HG02981 (cell line): ENCODE results near the gene ALG12.

Experiments
- ATAC-seq: cut with Tn5 transposase; IDR thresholded peaks from one replicate; pipeline ENCODE4 v1.9.1; 2021; ENCODE audit warnings: mild to moderate bottlenecking, moderate library complexity; ENCODE audit not compliant: unreplicated experiment

ALG12 gene

DNA sequence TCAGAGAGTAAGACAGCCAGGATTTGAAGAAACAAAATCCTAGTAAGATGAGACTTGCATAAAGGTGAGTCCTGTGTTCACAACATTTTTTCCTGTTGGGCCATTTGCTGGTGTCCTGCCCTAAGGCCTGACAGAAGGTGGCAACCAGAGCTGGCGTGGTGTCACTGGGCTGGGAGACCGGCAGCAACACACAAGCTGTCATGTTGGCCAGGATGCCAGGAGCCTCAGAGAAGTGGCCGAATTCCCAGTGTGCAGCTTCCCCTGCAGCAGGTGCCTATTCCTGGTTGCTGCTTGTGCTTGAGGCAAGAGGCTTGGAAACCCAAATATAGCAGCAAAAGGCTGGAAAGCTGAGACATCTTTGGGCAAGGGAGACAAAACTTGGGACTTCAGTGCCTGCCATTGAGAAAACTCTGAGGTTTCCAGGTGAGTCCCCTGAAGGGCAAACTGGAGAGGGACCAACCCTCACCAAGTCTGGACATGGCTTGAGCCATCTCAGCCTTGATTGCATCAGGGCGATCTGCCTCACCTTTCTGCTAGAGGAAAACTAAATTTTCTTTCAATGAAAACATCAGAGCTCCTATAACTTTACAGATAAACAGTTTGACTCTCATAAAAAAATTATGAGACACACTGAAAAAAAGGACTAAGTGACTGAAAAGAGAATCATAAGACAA lies 25.9 kb downstream of the ALG12 start:
- no peak for ATAC-seq

DNA sequence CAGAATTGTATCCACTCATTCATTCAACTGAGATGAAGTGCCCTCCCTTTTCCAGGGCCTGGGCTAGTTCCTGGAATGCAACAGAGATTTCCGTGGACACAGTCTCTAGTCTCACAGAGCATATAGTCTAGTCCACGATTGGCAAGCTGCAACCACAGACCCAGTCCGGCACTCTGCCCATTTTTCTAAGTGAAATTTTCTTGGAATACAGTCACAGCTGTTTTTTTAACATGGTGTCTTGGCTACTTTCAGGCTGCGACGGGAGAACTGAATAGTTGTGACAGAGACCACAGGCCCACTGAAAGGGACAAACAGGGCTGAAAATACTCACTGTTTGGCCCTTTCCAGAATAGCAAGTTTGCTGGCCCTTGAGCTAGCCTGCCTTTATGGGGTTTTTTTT lies 29.2 kb downstream of the ALG12 start:
- no peak for ATAC-seq

DNA sequence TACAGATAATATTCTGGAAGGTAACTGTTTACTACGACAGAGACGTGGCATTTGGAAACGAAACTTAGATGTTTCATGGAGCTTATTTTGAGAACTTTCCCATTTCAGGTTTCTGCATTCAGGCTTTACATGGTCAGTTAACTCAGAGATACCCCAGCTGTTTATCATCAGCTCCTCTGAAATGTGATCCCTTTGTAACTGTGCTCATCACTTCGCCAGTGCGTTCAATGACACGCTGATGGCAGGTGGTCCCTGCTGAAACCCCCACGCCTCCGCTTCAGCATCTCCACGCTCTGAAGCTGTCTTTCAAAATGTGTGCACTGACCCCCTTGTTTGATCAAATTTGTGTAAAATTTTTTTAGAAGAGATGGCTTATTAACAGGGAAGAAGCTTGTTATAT lies 30.5 kb downstream of the ALG12 start:
- ATAC-seq, result no peak

DNA sequence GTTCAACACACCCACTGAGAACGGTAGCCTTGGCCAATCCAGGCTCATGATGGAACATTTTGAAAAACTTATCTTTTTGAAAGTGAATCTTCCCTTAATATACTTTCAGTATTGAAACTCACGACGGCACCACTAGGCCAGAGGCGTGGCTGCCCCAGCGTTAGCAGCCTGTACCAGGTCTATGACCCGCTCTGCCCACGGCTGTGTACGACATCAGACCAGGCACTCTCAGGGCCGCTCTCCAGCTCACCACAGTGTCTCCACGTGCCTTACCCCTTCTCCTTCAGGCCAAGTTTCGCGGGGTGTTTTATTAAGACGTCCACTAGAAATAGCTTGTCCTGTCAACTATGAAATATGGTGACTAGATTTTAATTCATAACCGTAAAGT lies 31.2 kb downstream of the ALG12 start:
- ATAC-seq, result no peak

DNA sequence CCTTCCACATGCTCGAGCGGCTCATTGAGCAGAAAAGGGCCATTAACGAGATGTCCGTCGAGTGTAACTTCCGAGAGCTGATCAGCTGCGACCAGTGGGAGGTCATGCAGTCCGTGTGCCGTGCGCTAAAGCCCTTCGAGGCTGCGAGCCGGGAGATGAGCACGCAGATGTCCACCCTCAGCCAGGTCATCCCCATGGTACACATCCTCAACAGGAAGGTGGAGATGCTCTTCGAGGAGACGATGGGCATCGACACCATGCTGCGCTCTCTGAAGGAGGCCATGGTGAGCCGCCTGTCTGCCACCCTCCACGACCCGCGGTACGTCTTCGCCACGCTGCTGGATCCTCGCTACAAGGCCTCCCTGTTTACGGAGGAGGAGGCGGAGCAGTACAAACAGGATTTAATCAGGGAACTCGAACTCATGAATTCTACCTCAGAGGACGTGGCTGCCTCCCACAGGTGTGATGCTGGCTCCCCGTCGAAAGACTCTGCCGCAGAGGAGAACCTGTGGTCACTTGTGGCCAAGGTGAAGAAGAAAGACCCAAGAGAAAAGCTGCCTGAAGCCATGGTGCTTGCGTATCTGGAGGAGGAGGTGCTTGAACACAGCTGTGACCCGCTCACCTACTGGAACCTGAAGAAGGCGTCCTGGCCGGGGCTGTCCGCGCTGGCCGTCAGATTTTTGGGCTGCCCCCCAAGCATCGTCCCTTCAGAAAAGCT lies 31.7 kb downstream of the ALG12 start:
- ATAC-seq, result no peak

DNA sequence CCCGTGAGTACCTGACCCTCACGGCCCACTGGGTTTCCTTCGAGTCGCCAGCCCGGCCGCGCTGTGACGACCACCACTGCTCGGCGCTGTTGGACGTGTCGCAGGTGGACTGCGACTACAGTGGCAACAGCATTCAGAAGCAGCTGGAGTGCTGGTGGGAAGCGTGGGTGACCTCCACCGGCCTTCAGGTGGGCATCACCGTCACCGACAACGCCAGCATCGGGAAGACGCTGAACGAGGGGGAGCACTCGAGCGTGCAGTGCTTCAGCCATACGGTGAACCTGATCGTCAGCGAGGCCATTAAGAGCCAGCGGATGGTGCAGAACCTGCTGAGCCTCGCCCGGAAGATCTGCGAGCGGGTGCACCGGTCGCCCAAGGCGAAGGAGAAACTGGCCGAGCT lies 32.4 kb downstream of the ALG12 start:
- no peak for ATAC-seq

DNA sequence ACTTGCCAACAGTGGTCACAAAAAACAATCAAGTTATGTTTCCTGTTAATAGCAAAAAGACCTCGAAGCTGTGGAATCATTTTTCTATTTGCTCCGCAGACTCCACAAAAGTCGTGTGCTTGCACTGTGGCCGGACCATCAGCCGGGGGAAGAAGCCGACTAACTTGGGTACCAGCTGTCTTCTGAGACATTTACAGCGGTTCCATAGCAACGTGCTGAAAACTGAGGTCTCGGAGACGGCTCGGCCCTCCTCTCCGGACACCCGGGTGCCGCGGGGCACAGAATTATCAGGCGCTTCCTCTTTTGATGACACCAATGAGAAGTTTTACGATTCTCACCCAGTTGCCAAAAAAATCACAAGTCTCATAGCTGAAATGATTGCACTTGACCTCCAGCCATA lies 33.0 kb downstream of the ALG12 start:
- no peak for ATAC-seq

DNA sequence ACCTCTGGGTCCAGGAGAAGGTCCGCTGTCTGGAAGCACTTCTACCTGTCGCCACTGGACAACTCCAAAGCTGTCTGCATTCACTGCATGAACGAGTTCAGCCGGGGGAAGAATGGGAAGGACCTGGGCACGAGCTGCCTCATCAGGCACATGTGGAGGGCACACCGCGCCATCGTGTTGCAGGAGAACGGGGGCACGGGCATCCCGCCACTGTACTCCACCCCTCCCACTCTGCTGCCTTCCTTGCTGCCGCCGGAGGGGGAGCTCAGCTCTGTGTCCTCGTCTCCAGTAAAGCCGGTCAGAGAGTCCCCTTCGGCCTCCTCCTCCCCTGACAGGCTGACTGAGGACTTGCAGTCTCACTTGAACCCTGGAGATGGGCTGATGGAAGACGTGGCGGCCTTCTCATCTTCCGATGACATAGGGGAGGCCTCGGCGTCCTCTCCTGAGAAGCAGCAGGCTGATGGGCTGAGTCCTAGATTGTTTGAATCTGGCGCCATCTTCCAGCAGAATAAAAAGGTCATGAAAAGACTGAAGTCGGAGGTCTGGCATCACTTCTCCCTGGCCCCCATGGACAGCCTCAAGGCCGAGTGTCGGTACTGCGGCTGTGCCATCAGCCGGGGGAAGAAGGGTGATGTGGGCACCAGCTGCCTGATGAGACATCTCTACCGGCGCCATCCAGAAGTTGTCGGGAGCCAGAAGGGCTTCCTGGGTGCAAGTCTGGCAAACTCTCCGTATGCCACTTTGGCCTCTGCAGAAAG lies 33.6 kb downstream of the ALG12 start:
- no peak for ATAC-seq

DNA sequence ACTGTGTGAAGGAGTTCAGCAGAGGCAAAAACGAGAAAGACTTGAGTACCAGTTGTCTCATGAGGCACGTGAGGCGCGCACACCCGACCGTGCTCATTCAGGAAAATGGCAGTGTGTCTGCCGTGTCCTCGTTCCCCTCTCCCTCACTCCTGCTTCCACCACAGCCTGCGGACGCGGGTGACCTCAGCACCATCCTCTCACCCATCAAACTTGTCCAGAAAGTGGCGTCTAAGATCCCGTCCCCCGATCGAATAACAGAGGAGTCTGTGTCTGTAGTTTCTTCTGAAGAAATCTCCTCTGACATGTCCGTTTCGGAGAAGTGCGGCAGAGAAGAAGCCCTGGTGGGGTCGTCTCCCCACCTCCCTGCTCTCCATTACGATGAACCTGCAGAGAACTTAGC lies 34.2 kb downstream of the ALG12 start:
- ATAC-seq, result no peak

DNA sequence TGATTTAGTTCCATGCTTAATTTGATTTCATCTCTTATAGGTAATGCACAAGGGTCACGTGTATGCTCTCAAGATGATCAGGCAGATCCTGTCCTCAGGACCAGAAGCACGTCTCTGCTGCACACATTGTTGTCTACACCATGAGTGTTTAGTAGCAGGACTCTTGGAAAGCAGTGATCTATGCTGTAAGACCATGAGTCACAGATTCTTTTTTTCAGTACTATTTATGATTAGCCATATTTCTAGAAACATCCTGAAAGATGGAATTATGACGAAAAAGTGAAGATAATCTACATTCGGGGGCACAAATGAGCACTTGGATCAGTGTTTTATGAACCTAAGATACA lies 35.0 kb downstream of the ALG12 start:
- no peak for ATAC-seq

DNA sequence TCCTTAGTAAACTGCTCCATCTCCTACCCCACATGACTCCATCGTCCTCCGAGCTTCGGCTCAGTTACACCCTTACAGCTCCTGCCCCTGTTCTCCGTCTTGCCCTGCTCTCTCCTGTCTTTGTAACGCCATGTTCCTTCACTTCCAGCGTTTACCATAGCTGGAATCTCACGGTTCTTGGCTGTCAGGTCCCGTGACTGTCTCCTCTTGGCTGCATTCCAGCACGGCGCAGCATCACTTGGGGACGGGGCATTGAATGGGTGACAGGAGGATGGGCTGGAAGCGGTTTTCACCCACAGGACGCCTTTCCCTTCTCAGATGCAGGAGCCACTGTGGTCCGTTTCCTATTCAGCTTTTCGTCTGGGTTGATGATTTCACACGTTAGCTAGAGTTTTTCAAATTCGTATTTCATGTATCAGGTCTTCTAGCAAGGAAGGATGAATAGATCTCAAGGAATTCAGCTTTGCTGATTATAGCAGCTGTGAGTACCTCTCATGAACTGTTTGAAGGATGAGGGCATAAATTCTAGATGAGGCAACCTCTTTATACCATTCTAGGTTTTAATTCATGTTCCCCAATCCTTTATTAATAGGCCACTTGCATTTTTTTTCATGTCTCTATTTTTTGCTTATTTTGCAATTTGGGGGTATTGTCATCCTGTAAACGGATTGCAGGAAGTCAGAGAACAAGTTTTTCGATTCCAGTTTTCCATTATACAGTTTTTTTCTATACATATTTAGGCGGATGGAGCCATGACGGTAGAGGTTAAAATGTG lies 35.5 kb downstream of the ALG12 start:
- ATAC-seq, result no peak

DNA sequence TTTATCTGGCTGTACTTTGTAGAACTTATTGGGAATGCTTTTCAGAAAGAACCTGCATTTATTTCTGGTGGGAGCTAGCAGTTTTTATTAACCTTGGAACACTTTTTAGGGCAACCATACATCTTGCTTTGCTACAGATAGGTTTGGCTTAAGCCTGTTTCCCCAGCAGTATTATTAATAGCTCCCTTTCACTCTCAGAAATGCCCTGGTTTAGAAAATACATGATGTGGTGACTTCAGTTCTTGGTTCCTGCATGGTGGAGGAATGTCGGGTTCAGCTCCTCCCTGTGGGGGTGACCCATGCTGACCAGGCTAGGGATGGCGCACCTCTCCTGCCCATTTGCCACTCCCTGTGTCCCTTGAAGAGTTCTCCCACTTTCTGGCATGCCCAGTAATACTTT lies 36.4 kb downstream of the ALG12 start:
- ATAC-seq, result no peak

DNA sequence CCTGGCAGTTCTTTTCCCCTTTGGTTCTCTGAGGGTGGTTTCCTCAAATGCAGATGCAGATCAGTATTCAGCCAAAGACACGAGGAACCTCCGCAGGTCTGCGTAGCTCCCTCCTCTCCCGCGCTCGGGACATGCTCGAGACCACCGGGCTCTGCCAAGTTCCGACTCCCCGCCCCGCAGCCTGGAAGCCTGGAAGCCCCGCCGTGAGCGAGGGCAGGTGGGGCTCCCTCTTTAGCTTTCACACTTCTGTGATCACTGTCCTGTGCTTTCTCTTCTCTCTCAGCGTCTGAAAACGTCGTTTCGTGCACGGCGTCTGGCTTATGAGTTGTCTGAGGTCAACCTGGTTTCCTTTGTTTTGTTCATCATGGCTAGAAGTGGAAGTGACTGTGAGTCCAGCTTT lies 38.0 kb downstream of the ALG12 start:
- no peak for ATAC-seq

DNA sequence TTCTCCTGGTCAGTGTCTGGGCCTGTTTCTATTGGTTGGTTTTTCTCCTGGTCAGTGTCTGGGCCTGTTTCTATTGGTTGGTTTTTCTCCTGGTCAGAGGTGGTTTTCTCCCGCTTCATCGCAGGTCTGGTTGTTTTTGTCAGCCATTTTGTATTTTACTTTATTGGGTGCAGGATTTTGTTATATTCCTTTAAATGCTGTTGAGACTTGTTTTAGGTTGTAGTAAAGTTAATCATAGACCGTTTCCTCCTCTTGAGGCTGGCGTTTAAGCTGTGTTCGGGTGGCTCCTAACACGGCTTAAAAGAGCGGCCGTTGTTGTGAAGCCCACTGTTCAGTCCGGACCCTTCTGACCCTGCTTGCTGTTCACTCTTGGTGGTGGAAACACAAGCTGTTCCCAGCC lies 38.4 kb downstream of the ALG12 start:
- ATAC-seq, result no peak

DNA sequence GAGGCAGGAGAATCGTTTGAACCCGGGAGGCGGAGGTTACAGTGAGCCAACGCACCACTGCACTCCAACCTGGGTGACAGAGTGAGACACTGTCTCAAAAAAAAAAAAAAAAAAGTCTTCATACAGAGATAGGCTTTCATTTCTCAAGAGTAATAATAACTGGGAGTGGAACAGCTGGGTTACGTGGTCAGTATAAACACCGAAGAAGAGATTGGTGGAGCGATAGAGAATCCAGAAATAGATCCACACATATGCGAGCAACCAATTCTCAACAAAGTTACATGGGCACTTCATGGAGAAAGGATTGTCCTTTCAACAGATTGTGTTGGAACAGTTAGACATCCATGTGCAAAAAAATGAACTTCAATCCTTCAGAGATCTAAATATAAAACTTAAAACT lies 40.0 kb downstream of the ALG12 start:
- no peak for ATAC-seq

DNA sequence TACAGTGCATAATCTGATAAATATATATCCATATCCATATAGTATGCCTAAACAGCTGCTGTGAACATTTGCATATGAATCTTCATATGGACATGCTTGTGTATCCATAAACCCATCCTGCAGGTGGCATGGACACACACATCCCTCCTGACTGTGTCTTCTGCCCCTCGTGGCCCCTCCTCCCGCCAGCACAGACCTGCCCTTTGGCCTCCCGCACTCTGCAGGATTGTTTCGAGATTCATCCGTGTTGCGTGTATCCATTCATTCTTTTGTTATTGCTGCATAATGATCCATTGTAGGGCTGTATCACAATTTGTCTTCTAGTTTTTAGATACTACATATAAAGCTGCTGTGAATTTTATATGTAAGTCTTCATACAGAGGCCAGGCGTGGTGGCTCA lies 40.6 kb downstream of the ALG12 start:
- ATAC-seq, result no peak

DNA sequence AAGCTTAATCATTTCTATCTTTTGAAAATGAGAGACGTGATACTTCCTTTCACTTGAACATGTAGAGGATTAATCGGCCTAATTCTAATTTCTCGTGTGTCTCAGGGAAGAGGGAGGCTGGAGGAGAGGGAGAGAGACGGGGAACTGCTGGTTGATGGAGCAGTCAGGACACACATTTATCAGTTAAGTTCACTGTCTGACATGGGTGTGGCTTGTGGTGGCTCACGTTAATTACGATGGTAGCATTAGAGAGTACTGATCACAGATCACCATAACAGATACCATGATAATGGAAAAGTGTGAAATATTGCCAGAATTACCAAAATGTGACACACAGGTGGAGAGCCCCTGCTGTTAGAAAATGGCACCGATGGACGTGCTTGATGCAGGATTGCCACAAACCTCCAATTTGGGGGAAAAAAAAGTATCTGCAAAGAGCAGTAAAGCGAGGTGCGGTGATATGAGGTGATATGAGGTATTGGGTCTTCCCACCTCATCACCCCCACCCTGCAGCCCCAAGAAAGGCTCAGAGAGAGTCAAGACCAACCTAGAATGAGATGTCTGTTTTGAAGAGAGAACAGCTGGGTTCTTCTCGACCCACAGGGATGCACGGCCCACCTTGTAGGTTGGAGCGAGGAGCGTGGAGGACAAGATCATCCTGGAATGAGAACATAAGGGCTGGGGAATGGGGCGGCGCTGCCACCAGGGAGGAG lies 44.9 kb downstream of the ALG12 start:
- no peak for ATAC-seq

DNA sequence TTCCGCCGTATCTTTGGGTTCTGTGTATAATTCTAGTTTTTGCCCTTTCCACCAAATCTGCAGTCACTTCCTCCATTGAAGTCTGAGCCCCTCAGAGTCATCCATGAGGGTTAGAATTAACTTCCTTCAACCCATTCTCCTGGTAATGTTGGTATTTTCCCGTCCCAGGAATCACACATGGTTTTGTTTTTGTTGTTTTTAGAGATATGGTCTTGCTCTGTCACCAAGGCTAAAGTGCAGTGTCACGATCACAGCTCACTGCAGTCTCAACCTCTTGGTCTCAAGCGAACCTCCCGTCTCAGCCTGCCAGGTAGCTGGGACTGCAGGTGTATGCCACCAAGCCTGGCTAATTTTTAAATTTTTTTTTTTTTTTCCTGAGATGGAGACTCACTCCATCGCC lies 45.9 kb downstream of the ALG12 start:
- no peak for ATAC-seq

DNA sequence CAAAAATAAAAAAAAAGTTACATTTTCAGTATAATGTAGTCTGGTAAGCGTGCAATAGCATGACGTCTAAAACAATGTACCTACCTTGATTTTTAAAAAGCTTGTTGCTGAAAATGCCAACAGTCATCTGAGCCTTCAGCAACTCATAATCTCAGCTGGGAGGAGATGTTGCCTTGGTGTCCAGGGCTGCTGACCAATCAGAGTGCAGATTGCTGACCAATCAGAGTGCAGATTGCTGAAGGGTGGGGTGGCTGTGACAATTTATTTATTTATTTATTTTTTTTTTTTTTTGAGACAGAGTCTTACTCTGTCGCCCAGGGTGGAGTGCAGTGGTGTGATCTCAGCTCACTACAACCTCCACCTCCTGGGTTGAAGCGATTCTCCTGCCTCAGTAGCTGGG lies 46.8 kb downstream of the ALG12 start:
- no peak for ATAC-seq

DNA sequence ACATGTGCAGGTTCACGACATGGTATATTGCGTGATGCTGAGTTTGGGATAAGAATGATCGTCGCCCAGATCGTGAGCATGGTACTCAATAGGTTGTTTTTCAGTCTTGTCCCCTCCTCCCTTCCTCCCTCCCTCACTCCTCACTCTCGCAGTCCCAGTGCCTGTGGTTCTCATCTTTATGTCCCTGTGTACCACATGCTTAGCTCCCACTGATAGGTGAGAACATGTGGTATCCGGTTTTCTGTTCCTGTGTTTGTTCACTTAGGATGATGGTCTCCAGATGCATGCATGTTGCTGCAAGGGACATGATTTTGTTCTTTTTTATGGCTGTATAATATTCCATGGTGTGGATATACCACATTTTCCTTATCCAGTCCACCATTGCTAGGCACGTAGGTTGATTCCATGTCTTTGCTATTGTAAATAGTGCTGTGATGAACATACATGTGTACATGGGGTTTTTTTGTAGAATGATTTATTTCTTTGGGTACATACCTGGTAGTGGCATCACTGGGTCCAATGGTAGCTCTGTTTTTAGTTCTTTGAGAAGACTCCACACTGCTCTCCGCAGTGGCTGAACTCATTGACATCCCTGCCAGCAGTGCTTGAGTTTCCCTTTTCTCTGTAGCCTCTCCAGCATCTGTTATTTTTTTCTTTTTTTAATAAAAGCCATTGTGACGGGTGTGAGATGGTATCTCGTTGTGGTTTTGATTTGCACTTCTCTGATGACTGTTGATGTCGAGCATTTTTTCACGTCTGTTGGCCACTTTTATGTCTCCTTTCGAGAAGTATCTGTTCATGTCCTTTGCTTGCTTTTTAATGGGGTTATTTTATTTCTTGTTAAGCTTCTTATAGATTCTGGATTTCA lies 48.2 kb downstream of the ALG12 start:
- ATAC-seq, result no peak
